Activated CD8-positive, alpha-beta memory T cell treated with anti-CD3 and anti-CD28 coated beads for 36 hours (primary cell): ENCODE measurements around the gene KRTAP15-1. TPM values are rescaled to one million over a fixed set of nuclear protein-coding genes. Genes with fewer than 3 reads are reported as not detected.

Source experiments
- CTCF ChIA-PET: fragments of 350-600 bp; sonication (Branson Sonifier 250); formaldehyde crosslinking; loops from one replicate; lab custom pipeline; 2021; ENCODE audit warnings: antibody characterized with exemption; lab: Charles Lee
- POLR2A ChIA-PET: fragments of 350-600 bp; sonication (Branson Sonifier 250); formaldehyde crosslinking; loops from one replicate; lab custom pipeline; 2021; ENCODE audit warnings: antibody characterized with exemption; lab: Charles Lee
- total RNA-seq, 2 experiments: library from RNA; stranded (reverse); gene quantifications; one replicate each; pipeline ENCODE4 v1.2.3, GENCODE V29; 2021

KRTAP15-1 gene
- total RNA-seq, 2 experiments from 2014 or later: not detected

DNA sequence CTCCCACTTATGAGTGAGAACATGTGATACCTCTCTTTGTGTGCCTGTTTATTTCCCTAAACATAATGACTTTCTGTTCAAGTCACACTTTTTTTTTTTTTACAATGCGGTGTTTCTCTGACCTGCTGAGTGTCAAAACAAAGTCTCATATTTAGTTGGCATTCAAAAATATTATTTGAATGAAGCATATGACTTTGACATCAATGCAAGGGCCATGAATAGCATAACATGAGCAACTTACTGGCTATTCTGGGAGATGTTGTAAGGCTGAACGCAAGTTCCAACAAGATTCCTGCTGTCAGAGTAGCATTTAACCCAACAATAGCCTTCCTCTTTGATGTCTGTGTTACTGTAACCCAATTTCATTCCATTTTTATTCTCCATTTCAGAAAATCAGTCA lies 42.1 kb downstream of the KRTAP15-1 start:
- CTCF ChIA-PET: no interaction called here
- POLR2A ChIA-PET: no interaction called here

DNA sequence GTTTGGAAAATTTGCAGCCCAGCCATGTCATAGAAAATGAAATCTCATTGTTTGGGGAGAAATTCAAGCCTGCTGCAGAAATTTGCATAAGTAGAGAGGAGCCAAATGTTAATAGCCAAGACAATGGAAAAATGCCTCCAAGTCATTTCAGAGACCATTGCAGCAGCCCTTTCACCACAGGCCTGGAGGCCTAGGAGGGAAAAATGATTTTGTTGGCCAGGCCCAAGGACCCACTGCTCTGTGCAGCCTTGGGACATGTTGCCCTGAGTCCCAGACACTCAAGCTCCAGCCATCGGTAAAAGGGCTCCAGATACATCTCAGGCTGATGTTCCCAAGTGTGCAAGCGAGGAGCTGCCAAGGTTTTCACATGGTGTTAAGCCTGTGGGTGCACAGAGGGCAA lies 46.1 kb downstream of the KRTAP15-1 start:
- CTCF ChIA-PET: no interaction called here
- POLR2A ChIA-PET: no interaction called here

DNA sequence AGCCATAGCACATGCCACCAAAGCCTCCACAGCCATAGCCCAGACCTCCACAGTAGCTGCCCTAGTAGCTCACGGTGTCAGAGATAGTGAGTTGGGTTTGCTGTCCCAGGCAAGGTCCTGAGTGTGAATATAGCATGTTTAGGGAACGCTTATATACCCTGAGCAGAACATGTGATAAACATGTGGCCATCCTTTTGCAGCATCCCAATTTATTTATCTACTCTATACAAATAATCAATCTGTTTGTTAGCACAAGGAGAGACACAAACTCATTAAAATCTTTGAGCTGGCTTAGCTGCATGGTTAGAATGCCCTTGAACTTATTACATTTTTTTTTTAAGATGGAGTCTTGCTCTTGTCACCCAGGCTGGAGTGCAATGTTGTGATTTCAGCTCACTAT lies 47.3 kb downstream of the KRTAP15-1 start, which contains the start of gene KRTAP19-2:
Gene KRTAP19-2 (minus strand): TSS at position 101 of the 400 bp plus-strand sequence. CDS start 88 bp downstream, at position 13.
- POLR2A ChIA-PET: no interaction called here
- CTCF ChIA-PET: no interaction called here

Other genes with a start within 250 kb of the KRTAP15-1 start
- not detected for gene CLDN8, start 224.2 kb upstream of the KRTAP15-1 start, total RNA-seq
- gene KRTAP24-1, start 157.3 kb upstream of the KRTAP15-1 start, total RNA-seq: not detected
- not detected for gene KRTAP25-1, start 150.8 kb upstream of the KRTAP15-1 start, total RNA-seq
- gene KRTAP26-1, start 120.0 kb upstream of the KRTAP15-1 start, total RNA-seq: not detected
- gene KRTAP27-1, start 102.6 kb upstream of the KRTAP15-1 start, total RNA-seq: not detected
- not detected for gene KRTAP23-1, start 91.7 kb upstream of the KRTAP15-1 start, total RNA-seq
- not detected for gene KRTAP13-2, start 68.0 kb upstream of the KRTAP15-1 start, total RNA-seq
- not detected for gene KRTAP13-1, start 44.2 kb upstream of the KRTAP15-1 start, total RNA-seq
- not detected for gene KRTAP13-3, start 14.3 kb upstream of the KRTAP15-1 start, total RNA-seq
- not detected for gene KRTAP13-4, start 10.1 kb upstream of the KRTAP15-1 start, total RNA-seq
- not detected for gene KRTAP19-1, start 40.1 kb downstream of the KRTAP15-1 start, total RNA-seq
- not detected for gene KRTAP19-2, start 47.2 kb downstream of the KRTAP15-1 start, total RNA-seq
- gene KRTAP19-3, start 51.7 kb downstream of the KRTAP15-1 start, total RNA-seq: not detected
- not detected for gene KRTAP19-4, start 56.9 kb downstream of the KRTAP15-1 start, total RNA-seq
- not detected for gene KRTAP19-5, start 61.9 kb downstream of the KRTAP15-1 start, total RNA-seq
- not detected for gene KRTAP19-6, start 101.6 kb downstream of the KRTAP15-1 start, total RNA-seq
- not detected for gene KRTAP19-7, start 121.0 kb downstream of the KRTAP15-1 start, total RNA-seq
- not detected for gene KRTAP22-2, start 150.1 kb downstream of the KRTAP15-1 start, total RNA-seq
- not detected for gene KRTAP6-3, start 152.2 kb downstream of the KRTAP15-1 start, total RNA-seq
- not detected for gene KRTAP6-2, start 158.6 kb downstream of the KRTAP15-1 start, total RNA-seq
- not detected for gene KRTAP22-1, start 160.8 kb downstream of the KRTAP15-1 start, total RNA-seq
- not detected for gene KRTAP6-1, start 173.7 kb downstream of the KRTAP15-1 start, total RNA-seq
- not detected for gene KRTAP20-1, start 176.2 kb downstream of the KRTAP15-1 start, total RNA-seq
- gene KRTAP20-4, start 180.4 kb downstream of the KRTAP15-1 start, total RNA-seq: not detected
- not detected for gene KRTAP20-2, start 194.9 kb downstream of the KRTAP15-1 start, total RNA-seq
- gene KRTAP20-3, start 202.6 kb downstream of the KRTAP15-1 start, total RNA-seq: not detected